IMR-90 (cell line): ENCODE data around the gene TPM4. TPM values are rescaled to one million over a fixed set of nuclear protein-coding genes. Genes with fewer than 3 reads are reported as not detected.

Source experiments
- ATAC-seq: fragments of 200-7000 bp; cut with Tn5 transposase; 2 replicates; pipeline ENCODE4 v1.9.1; 2020; ENCODE audit warnings: low read depth, mild to moderate bottlenecking, moderate library complexity
- BruUV-seq: library from RNA; stranded (reverse); fragments of 400-500 nt; replicated peaks from 2 replicates; lab custom pipeline; 2021; lab: Mats Ljungman, UMichigan
- CTCF ChIA-PET: fragments of 300-600 bp; formaldehyde crosslinking; extraction: SDS; loops from one replicate; lab custom pipeline; 2021; ENCODE audit warnings: antibody characterized with exemption; lab: Yijun Ruan, JAX
- POLR2A ChIA-PET: fragments of 300-600 bp; sonication (Branson Sonifier 250); formaldehyde crosslinking; loops from one replicate; lab custom pipeline; 2022; ENCODE audit warnings: antibody characterized with exemption; ENCODE audit not compliant: unreplicated experiment; lab: Charles Lee
- DNase-seq: peaks from one replicate; pipeline ENCODE4 v3.0.0; 2013
- H2AFZ ChIP-seq: replicated peaks from 2 replicates; pipeline ENCODE3; 2013; ENCODE audit warnings: low read length, mild to moderate bottlenecking; ENCODE audit not compliant: poor library complexity
- H2AK5ac ChIP-seq: 2 replicates; pipeline ENCODE4 v1.6.1; 2013; ENCODE audit warnings: low read depth, low read length, inconsistent platforms
- H2AK9ac ChIP-seq: replicated peaks from 2 replicates; pipeline ENCODE3; 2013; ENCODE audit warnings: mild to moderate bottlenecking, low read depth, low read length, moderate library complexity; ENCODE audit not compliant: poor library complexity
- H2BK120ac ChIP-seq: 2 replicates; pipeline ENCODE4 v1.6.1; 2013; ENCODE audit warnings: low read depth, low read length, inconsistent platforms
- H2BK15ac ChIP-seq: 3 replicates; pipeline ENCODE4 v1.6.1; 2013; ENCODE audit warnings: low read depth, low read length, inconsistent platforms
- H2BK20ac ChIP-seq: 2 replicates; pipeline ENCODE4 v1.6.1; 2013; ENCODE audit warnings: low read depth, mild to moderate bottlenecking, inconsistent platforms, low read length, moderate library complexity
- H2BK5ac ChIP-seq: 2 replicates; pipeline ENCODE4 v1.6.1; 2013; ENCODE audit warnings: mild to moderate bottlenecking, low read depth, low read length, inconsistent platforms; ENCODE audit not compliant: poor library complexity, severe bottlenecking
- H3K14ac ChIP-seq: replicated peaks from 2 replicates; pipeline ENCODE4 v1.6.1; 2013; ENCODE audit warnings: low read depth, low read length, inconsistent platforms
- H3K18ac ChIP-seq: 2 replicates; pipeline ENCODE4 v1.6.1; 2013; ENCODE audit warnings: low read depth, low read length, control low read depth
- H3K23ac ChIP-seq: 2 replicates; pipeline ENCODE4 v1.6.1; 2013; ENCODE audit warnings: low read depth, low read length, inconsistent platforms
- H3K27ac ChIP-seq: 2 replicates; pipeline ENCODE4 v1.5.1; 2013; ENCODE audit warnings: mild to moderate bottlenecking, control low read depth, low read length; ENCODE audit not compliant: insufficient read depth
- H3K27me3 ChIP-seq: 2 replicates; pipeline ENCODE4 v1.6.1; 2013; ENCODE audit warnings: low read length; ENCODE audit not compliant: control insufficient read depth, insufficient read depth
- H3K36me3 ChIP-seq: 2 replicates; pipeline ENCODE4 v1.6.1; 2013; ENCODE audit warnings: low read length, mixed read lengths; ENCODE audit not compliant: control insufficient read depth, insufficient read depth
- H3K4ac ChIP-seq: 2 replicates; pipeline ENCODE4 v1.6.1; 2013; ENCODE audit warnings: low read depth, low read length, inconsistent platforms
- H3K4me1 ChIP-seq: 2 replicates; pipeline ENCODE4 v1.6.1; 2013; ENCODE audit warnings: low read length, mixed read lengths; ENCODE audit not compliant: control insufficient read depth, insufficient read depth
- H3K4me2 ChIP-seq: 2 replicates; pipeline ENCODE4 v1.6.1; 2013; ENCODE audit warnings: low read depth, mild to moderate bottlenecking, control low read depth, low read length, moderate library complexity
- H3K4me3 ChIP-seq: 2 replicates; pipeline ENCODE4 v1.5.1; 2013; ENCODE audit warnings: low read depth, mild to moderate bottlenecking, control low read depth, low read length, moderate library complexity; ENCODE audit not compliant: insufficient read depth
- H3K56ac ChIP-seq: 2 replicates; pipeline ENCODE4 v1.6.1; 2013; ENCODE audit warnings: low read length, inconsistent platforms; ENCODE audit not compliant: insufficient read depth; ENCODE audit errors: extremely low read depth
- H3K79me1 ChIP-seq, 2 experiments: 2 replicates each; pipeline ENCODE4 v1.6.1; 2013; ENCODE audit warnings: low read length in 2 of 2, inconsistent platforms in 1 of 2, low read depth in 1 of 2
- H3K9ac ChIP-seq: 2 replicates; pipeline ENCODE4 v1.6.1; 2013; ENCODE audit warnings: low read depth, low read length, control low read depth
- H3K9me1 ChIP-seq: 2 replicates; pipeline ENCODE4 v1.6.1; 2013; ENCODE audit warnings: low read length, inconsistent platforms; ENCODE audit not compliant: insufficient read depth
- H3K9me3 ChIP-seq: 2 replicates; pipeline ENCODE4 v1.6.1; 2013; ENCODE audit warnings: low read length; ENCODE audit not compliant: control insufficient read depth, insufficient read depth
- H4K20me1 ChIP-seq: 2 replicates; pipeline ENCODE4 v1.6.1; 2013; ENCODE audit warnings: low read length, inconsistent platforms; ENCODE audit not compliant: insufficient read depth
- H4K5ac ChIP-seq: 2 replicates; pipeline ENCODE4 v1.6.1; 2013; ENCODE audit warnings: mild to moderate bottlenecking, low read depth, low read length, control low read depth
- H4K8ac ChIP-seq, 2 experiments: 2 replicates each; pipeline ENCODE4 v1.6.1; 2013; ENCODE audit warnings: low read depth in 2 of 2, low read length in 2 of 2, control low read depth in 1 of 2, inconsistent platforms in 1 of 2
- H4K91ac ChIP-seq: 2 replicates; pipeline ENCODE4 v1.6.1; 2013; ENCODE audit warnings: low read depth, low read length, inconsistent platforms; ENCODE audit not compliant: insufficient read depth
- FOS ChIP-seq: fragments of 150-350 bp; IDR thresholded peaks from 2 replicates; pipeline ENCODE4 v1.6.1; 2016; ENCODE audit warnings: low read depth, low read length
- MXI1 ChIP-seq: IDR thresholded peaks from 2 replicates; pipeline ENCODE4 v1.6.1; 2012; ENCODE audit warnings: low read depth, mild to moderate bottlenecking, low read length, moderate library complexity, borderline replicate concordance
- WGBS, 2 experiments: methylation state at CpG; one replicate each; pipeline versions ENCODE4 v1.1.5 to v1.1.7; 2013; ENCODE audit warnings: missing lambda C conversion rate in 2 of 2; ENCODE audit not compliant: insufficient read length in 1 of 2; ENCODE audit errors: extremely low coverage in 2 of 2; 5-methylcytosine and 5-hydroxymethylcytosine counted together
- dilution Hi-C: fragments of 300-500 bp; cut with HindIII; formaldehyde crosslinking; loops from one replicate; pipeline ENCODE4 v1.14.3; 2018; ENCODE audit warnings: low sequenced_read_pairs; ENCODE audit not compliant: unreplicated experiment
- in situ Hi-C: fragments of 300-500 bp; cut with MboI; formaldehyde crosslinking; loops from 3 replicates; pipeline ENCODE4 v1.14.3; 2019; ENCODE audit warnings: low sequenced_read_pairs, inconsistent platforms, mixed read lengths
- intact Hi-C: fragments of 100-400 bp; cut with micrococcal nuclease; formaldehyde crosslinking; loops from 2 replicates; pipeline ENCODE4 v1.10.0; 2022
- polyA plus RNA-seq, 3 experiments: library from polyadenylated mRNA; depleted of rRNA; stranded (reverse); fragments of >200 nt; gene quantifications; 2 replicates each; pipeline ENCODE4 v1.2.3, GENCODE V29; 2012; ENCODE audit warnings: low replicate concordance in 1 of 3
- total RNA-seq: library from RNA; depleted of rRNA; stranded (reverse); fragments of >200 nt; gene quantifications from 2 replicates; pipeline ENCODE4 v1.2.3, GENCODE V29; 2012

TPM4 gene
- total and polyA plus RNA-seq, 2 of the 4 experiments (the other 2 are of a cell fraction) = 1,075 to 1,160 TPM

- no peak overlapping the region for H2BK120ac ChIP-seq
- H2AK9ac ChIP-seq = no peak overlapping the region
- H2BK20ac ChIP-seq = no peak overlapping the region
- no peak overlapping the region for H3K4me3 ChIP-seq
- H2AK5ac ChIP-seq = no peak overlapping the region
- no peaks in the 10 kb centered on the region for H3K4me1 ChIP-seq
- H2BK15ac ChIP-seq = no peak overlapping the region
- no peak overlapping the region for H3K18ac ChIP-seq
- H3K4me2 ChIP-seq = no peak overlapping the region
- H3K27ac ChIP-seq = no peak overlapping the region
- H3K27me3 ChIP-seq = peaks cover 4% of the 10 kb centered on the region
- H4K8ac ChIP-seq = no peak overlapping the region
- BruUV-seq = no TSS peak
- H3K9me3 ChIP-seq = peaks cover 5% of the 10 kb centered on the region
- CTCF ChIA-PET = no interaction called here
- ATAC-seq = no peak
- POLR2A ChIA-PET = no interaction called here
- H3K9me1 ChIP-seq = no peaks in the 10 kb centered on the region
- H3K4ac ChIP-seq = no peak overlapping the region
- no peak for DNase-seq
- in situ Hi-C loops = no loop called here
- 32% methylated on average over 4 of the region's 11 CpGs; no CpG with 5 or more reads in 1 of the 2 experiments for WGBS, 2 experiments
- intact Hi-C loops = no loop called here
- no peak overlapping the region for H4K5ac ChIP-seq
- H3K79me1 ChIP-seq = no peaks in the 10 kb centered on the region
- no peak overlapping the region for H4K91ac ChIP-seq
- no peak overlapping the region for H2BK5ac ChIP-seq
- no peaks in the 10 kb centered on the region for H3K36me3 ChIP-seq
- no peak overlapping the region for H3K23ac ChIP-seq
- no peak overlapping the region for H3K9ac ChIP-seq
- H2AFZ ChIP-seq = no peak overlapping the region
- H3K14ac ChIP-seq = no peak overlapping the region
- dilution Hi-C loops = no loop called here
- TF ChIP-seq FOS (no peak), MXI1 (no peak)
- H4K20me1 ChIP-seq = no peaks in the 10 kb centered on the region
- no peak overlapping the region for H3K56ac ChIP-seq
These were observed 24.9 kb upstream of the TPM4 start for GRCh38 chr19:16051254-16052025.
